GM12864 (cell line): ENCODE results near the gene C3orf20.

Experiments
- DNase-seq: peaks from one replicate; pipeline ENCODE4 v3.0.0-alpha.2; 2011; ENCODE audit warnings: low read depth
- H3K4me3 ChIP-seq: 2 replicates; pipeline ENCODE4 v1.5.1; 2011; ENCODE audit warnings: mild to moderate bottlenecking, low read depth, low read length, control low read depth
- TF ChIP-seq, protein P1 (sequence below): IDR thresholded peaks from 2 replicates; pipeline ENCODE4 v1.5.1; 2011; ENCODE audit warnings: low read depth, mild to moderate bottlenecking, moderate library complexity, low read length, control low read depth, inconsistent platforms; ENCODE audit errors: missing control alignments

C3orf20 gene

DNA sequence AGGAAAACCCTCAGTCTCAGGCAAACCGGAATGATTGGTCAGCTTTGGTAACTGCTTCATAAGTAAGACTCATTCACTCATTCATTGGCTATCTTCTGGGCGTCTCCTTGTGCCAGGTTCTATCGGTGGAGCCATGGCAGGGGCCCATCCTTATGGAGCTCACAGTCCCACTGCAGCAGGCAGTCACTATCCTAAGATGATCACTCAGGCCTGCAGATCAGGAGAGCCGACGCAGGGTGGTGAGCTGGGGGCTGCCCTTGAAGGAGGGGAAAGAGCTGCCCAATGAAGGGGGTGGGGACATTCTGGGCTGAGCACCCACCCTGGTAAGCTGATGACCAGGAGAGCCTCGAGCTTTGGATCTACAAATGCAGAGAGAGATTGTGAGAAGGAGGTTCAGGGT is 123.3 kb downstream of the C3orf20 start:
- no peak overlapping the region for H3K4me3 ChIP-seq
- TF ChIP-seq, protein P1, sequence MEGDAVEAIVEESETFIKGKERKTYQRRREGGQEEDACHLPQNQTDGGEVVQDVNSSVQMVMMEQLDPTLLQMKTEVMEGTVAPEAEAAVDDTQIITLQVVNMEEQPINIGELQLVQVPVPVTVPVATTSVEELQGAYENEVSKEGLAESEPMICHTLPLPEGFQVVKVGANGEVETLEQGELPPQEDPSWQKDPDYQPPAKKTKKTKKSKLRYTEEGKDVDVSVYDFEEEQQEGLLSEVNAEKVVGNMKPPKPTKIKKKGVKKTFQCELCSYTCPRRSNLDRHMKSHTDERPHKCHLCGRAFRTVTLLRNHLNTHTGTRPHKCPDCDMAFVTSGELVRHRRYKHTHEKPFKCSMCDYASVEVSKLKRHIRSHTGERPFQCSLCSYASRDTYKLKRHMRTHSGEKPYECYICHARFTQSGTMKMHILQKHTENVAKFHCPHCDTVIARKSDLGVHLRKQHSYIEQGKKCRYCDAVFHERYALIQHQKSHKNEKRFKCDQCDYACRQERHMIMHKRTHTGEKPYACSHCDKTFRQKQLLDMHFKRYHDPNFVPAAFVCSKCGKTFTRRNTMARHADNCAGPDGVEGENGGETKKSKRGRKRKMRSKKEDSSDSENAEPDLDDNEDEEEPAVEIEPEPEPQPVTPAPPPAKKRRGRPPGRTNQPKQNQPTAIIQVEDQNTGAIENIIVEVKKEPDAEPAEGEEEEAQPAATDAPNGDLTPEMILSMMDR, result no peak
- no peak for DNase-seq

- DNase-seq, result no peak
- H3K4me3 ChIP-seq, result no peak overlapping the region
- TF ChIP-seq, protein P1, result no peak
Observed at GRCh38 chr3:14799146-14799545, 124.2 kb downstream of the C3orf20 start.

DNA sequence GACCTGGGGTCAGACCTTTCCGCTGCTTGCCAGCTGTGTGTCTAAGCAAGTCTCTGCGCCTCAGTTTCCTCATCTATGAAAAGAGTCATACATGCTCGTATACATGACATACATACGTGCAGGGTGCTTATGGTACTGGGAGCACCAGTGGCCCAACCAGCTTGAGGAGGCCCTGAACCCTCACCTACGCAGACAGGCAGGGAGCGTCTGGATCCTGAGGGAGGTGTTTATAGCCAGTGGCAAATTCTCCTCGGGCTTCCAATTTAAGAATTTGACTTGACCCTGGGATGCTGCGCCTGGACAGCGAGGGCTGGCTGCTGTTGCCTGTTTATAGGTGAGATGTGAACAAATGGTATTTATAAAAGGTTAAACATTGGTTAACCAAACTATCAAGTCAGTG is 126.1 kb downstream of the C3orf20 start:
- TF ChIP-seq, protein P1, result no peak
- DNase-seq, result no peak
- no peak overlapping the region for H3K4me3 ChIP-seq

- DNase-seq, result no peak
- TF ChIP-seq, protein P1, result no peak
Observed at GRCh38 chr3:14801668-14802380, 126.9 kb downstream of the C3orf20 start.

GRCh38 chr3:14802381-14802731 is 127.4 kb downstream of the C3orf20 start:
- TF ChIP-seq, protein P1, result no peak
- DNase-seq, result no peak
- H3K4me3 ChIP-seq, result no peak overlapping the region

More at GRCh38 chr3:14801668-14802380, 126.9 kb downstream of the C3orf20 start:
- H3K4me3 ChIP-seq, result no peak overlapping the region

- DNase-seq, result no peak
- H3K4me3 ChIP-seq, result no peak overlapping the region
- TF ChIP-seq, protein P1, result no peak
Observed at GRCh38 chr3:14803101-14803980, 128.4 kb downstream of the C3orf20 start.
